Measurements from ENCODE around the gene HNRNPL. TPM values are rescaled to one million over a fixed set of nuclear protein-coding genes. Genes with fewer than 3 reads are reported as not detected.

HNRNPL gene
- total RNA-seq, 1 experiment from 2014 or later = 749 TPM

DNA sequence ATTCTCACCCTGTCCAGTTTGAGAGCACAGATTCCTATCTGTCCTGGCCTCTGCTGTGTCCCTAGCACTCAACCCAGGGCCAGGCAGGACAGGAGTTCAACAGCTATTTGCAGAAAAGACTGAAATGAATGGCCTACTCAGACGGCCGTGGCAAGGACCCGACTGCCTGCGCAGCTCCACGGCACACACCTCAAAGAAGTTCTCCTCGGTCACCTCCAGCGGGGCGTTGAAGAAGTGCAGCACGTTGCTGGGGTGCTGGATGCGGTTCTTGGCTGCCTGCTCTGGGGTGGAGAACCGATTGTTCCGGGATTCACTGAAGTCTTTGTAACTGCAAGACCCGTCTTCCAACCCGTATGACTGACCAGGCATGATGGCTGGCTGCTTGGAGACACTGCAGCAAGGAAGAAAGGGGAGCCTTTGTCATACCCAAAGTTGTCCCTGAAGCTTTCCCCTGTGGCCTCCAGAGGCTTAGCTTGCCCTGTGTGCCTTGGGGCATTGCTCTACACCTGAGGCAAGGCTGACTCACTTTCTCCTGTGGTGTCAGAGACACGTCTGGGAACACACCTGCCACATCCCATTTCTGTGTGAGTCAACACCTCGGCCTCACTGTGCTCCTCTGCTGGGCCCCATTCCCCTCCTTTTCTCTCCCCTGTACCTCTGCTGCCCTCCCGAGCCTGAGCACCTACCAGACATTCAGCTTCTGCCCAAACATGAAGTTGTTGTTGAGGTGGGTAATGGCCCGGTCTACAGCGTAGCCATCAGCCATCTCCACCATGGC lies 11.4 kb downstream of the HNRNPL start:
- intact Hi-C loops (cut with micrococcal nuclease; ENCODE audit: unreplicated experiment) = loop anchor here (5.0 to 10.0 kb wide), 2 partner anchors 186 to 324 kb away; no protein-coding TSS in a partner anchor

DNA sequence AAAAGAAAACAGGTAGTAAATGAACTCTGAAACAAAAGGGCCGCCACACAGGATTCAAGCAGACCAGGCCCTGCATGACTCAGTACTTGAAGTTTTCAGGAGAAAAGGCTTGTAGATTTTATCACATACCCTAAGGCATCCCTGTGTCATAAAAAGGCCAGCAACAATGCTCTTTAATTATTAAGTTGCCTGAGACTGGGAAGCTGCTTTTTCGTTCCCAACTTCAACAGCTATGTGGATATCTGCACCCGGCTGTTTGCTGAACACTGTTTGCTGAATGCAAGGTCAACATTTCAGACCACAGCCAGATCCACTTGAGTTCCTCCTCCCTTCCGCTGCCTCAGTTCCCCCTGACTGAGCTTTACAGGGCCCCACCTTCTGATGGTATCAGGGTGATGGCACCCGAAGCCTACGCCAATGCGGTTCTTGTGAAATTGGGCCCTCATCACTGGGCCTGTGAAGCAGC lies 12.1 kb downstream of the HNRNPL start:
- BruUV-seq (replicated peaks) = no TSS peak
- H3K27ac ChIP-seq (ENCODE audit: low read length) = peak overlapping the region; percentile 86
- H3K4me1 ChIP-seq (ENCODE audit: control insufficient read depth, insufficient read depth, low read length) = peaks cover 96% of the 10 kb centered on the region
- intact Hi-C loops (cut with micrococcal nuclease; ENCODE audit: unreplicated experiment) = loop anchor here (5.0 to 10.0 kb wide), 2 partner anchors 185 to 323 kb away; no protein-coding TSS in a partner anchor
- H3K27me3 ChIP-seq (ENCODE audit: control insufficient read depth, insufficient read depth, low read length) = no peaks in the 10 kb centered on the region
- ChIA-PET CTCF (interaction anchor here (0.6 to 1.2 kb wide), 5 partner anchors 68 to 435 kb away, joined by 3 to 8 read pairs (median 5); no protein-coding TSS in a partner anchor), POLR2A (interaction anchor here (0.5 to 0.9 kb wide), 9 partner anchors 10 to 536 kb away, joined by 3 to 7 read pairs (median 4); no protein-coding TSS in a partner anchor)
- peaks cover 64% of the 10 kb centered on the region for H3K36me3 ChIP-seq (ENCODE audit: control insufficient read depth, insufficient read depth, low read length)
- DNase-seq (ENCODE audit: low read depth, low spot score) (no peak), ATAC-seq (peak; percentile 42)
- TF ChIP-seq TCF7L2 (IDR thresholded peaks at IDR 0.05; ENCODE audit: low read depth, low read length) = peak; percentile 96
- TF ChIP-seq, protein P1, sequence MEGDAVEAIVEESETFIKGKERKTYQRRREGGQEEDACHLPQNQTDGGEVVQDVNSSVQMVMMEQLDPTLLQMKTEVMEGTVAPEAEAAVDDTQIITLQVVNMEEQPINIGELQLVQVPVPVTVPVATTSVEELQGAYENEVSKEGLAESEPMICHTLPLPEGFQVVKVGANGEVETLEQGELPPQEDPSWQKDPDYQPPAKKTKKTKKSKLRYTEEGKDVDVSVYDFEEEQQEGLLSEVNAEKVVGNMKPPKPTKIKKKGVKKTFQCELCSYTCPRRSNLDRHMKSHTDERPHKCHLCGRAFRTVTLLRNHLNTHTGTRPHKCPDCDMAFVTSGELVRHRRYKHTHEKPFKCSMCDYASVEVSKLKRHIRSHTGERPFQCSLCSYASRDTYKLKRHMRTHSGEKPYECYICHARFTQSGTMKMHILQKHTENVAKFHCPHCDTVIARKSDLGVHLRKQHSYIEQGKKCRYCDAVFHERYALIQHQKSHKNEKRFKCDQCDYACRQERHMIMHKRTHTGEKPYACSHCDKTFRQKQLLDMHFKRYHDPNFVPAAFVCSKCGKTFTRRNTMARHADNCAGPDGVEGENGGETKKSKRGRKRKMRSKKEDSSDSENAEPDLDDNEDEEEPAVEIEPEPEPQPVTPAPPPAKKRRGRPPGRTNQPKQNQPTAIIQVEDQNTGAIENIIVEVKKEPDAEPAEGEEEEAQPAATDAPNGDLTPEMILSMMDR (IDR thresholded peaks at IDR 0.05) = no peak
- in situ Hi-C loops (cut with HindIII; ENCODE audit: low pct_unique_long_range_greater_than_20kb, low sequenced_read_pairs) = loop anchor here (5.0 kb wide), 1 partner anchor 70 kb away; no protein-coding TSS in a partner anchor
- H3K4me3 ChIP-seq (ENCODE audit: low read depth in 2 of 2, low read length in 2 of 2) = no peak overlapping the region
- no peaks in the 10 kb centered on the region for H3K9me3 ChIP-seq (ENCODE audit: control insufficient read depth, insufficient read depth, low read depth, low read length)

More for the DNA sequence above, 11.4 kb downstream of the HNRNPL start:
- POLR2A ChIA-PET = interaction anchor here (0.5 to 2.4 kb wide), 12 partner anchors 9 to 537 kb away, joined by 3 to 17 read pairs (median 4); no protein-coding TSS in a partner anchor
- no peak overlapping the region for H3K4me3 ChIP-seq (ENCODE audit: low read depth in 2 of 2, low read length in 2 of 2)
- ATAC-seq (peak; percentile 39), DNase-seq (ENCODE audit: low read depth, low spot score) (no peak)
- TF ChIP-seq, protein P2, sequence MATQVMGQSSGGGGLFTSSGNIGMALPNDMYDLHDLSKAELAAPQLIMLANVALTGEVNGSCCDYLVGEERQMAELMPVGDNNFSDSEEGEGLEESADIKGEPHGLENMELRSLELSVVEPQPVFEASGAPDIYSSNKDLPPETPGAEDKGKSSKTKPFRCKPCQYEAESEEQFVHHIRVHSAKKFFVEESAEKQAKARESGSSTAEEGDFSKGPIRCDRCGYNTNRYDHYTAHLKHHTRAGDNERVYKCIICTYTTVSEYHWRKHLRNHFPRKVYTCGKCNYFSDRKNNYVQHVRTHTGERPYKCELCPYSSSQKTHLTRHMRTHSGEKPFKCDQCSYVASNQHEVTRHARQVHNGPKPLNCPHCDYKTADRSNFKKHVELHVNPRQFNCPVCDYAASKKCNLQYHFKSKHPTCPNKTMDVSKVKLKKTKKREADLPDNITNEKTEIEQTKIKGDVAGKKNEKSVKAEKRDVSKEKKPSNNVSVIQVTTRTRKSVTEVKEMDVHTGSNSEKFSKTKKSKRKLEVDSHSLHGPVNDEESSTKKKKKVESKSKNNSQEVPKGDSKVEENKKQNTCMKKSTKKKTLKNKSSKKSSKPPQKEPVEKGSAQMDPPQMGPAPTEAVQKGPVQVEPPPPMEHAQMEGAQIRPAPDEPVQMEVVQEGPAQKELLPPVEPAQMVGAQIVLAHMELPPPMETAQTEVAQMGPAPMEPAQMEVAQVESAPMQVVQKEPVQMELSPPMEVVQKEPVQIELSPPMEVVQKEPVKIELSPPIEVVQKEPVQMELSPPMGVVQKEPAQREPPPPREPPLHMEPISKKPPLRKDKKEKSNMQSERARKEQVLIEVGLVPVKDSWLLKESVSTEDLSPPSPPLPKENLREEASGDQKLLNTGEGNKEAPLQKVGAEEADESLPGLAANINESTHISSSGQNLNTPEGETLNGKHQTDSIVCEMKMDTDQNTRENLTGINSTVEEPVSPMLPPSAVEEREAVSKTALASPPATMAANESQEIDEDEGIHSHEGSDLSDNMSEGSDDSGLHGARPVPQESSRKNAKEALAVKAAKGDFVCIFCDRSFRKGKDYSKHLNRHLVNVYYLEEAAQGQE (IDR thresholded peaks at IDR 0.05; ENCODE audit: insufficient read depth in 1 of 2, low read depth in 2 of 2, low read length in 1 of 2) = no peak
- TF ChIP-seq, protein P1 (IDR thresholded peaks at IDR 0.05) = no peak
- TF ChIP-seq POLR2AphosphoS5 (IDR thresholded peaks at IDR 0.05; ENCODE audit: low read depth, low read length) = no peak
- no peak for TF ChIP-seq TCF7L2 (IDR thresholded peaks at IDR 0.05; ENCODE audit: low read depth, low read length)
- TF ChIP-seq SIN3A (IDR thresholded peaks at IDR 0.05; ENCODE audit: borderline replicate concordance, insufficient read depth, low read depth, low read length) = no peak
- no peaks in the 10 kb centered on the region for H3K9me3 ChIP-seq (ENCODE audit: control insufficient read depth, insufficient read depth, low read depth, low read length)
- in situ Hi-C loops (cut with HindIII; ENCODE audit: low pct_unique_long_range_greater_than_20kb, low sequenced_read_pairs) = loop anchor here (5.0 kb wide), 1 partner anchor 71 kb away; no protein-coding TSS in a partner anchor
- H3K4me1 ChIP-seq (ENCODE audit: control insufficient read depth, insufficient read depth, low read length) = peaks cover 96% of the 10 kb centered on the region
- H3K27me3 ChIP-seq (ENCODE audit: control insufficient read depth, insufficient read depth, low read length) = no peaks in the 10 kb centered on the region
- CTCF ChIA-PET = interaction anchor here (0.5 to 1.3 kb wide), 12 partner anchors 8 to 436 kb away, joined by 3 to 8 read pairs (median 4); partner anchors contain the start of genes MRPS12 and SARS2
- BruUV-seq (replicated peaks) = no TSS peak
- H3K27ac ChIP-seq (ENCODE audit: low read length) = peak overlapping the region; percentile 86
- peaks cover 71% of the 10 kb centered on the region for H3K36me3 ChIP-seq (ENCODE audit: control insufficient read depth, insufficient read depth, low read length)

Data from Panc1 (cell line).